ENCODE results near the gene TMEM235.

TMEM235 gene

DNA sequence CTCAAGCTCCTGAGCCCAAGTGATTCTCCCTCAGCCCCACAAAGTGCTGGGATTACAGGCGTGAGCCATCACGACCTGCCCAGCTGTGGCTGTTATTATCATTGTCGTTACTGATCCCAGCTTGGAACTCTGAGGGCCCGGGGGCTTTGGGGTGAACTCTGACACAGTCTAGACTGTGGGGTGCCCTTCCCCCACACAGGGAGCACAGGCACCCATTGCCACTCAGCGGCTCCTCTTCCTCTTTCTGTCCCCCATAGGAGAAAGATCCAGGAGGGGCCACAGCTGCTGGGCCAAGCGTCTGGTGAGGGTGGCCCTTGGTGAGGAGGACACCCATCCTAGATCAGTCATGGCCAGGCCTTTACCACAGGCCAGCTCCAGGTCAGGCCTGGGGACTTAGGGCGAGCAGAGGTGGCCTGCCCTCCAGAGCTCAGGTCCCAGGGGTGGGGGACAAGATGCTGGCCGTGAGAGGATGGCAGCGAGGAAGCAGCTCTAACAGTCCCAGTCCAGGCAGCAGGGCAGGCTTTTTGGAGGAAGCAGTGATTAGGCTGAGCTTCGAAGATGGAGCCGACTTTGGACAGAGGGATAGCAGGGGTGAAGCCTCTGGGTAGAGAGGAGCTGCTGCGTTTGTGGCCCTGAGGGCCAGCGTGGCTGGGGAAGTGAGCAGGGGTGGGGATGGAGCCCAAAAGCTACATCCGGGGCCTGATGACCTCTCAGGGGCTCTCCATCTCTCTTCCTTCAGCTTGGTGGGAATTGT lies 24.7 kb downstream of the TMEM235 start:
- DNase-seq: no peak

DNA sequence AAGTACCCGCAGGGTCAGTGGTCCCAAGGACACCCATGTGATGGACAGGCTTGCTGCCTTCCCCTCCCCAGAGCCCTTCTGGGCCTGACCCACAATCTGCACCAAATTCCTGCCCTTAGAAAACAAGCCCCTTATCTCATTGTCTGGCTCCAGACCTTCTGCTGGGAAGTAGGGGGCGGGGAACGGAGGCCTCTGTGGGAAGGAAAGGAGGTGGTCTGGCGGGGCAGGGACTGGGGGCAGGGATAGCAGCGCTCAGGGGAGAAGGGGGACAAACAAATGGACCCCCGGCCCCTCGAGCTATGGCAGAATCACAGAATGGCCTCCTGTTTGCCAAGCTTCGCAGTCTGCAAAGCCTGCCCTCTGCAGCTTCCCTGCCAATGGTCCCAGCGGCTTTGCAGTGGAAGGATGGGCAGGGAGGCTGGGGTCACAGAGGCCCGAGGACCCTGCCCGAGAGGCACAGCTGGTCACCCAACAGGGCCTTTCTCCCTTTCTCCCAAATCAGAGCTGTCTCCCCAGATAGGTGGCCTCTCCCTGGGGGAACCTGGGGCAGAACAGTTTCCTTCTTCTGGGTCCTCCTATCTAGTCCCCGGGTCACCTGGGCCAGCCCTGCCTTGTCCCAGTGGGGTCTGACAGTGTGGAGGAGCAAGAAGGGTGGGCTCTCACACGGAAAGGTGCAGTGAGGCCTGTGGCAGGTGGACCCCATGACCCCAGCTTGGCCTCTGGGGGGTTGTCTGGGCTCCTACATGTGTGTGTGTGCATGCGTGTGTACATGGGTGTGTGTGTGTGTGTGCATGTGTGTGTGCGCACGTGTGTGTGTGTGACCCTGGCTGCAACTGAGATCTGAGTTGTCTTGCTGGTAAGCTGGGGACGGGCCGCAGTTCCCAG lies 25.5 kb downstream of the TMEM235 start:
- DNase-seq: no peak

DNA sequence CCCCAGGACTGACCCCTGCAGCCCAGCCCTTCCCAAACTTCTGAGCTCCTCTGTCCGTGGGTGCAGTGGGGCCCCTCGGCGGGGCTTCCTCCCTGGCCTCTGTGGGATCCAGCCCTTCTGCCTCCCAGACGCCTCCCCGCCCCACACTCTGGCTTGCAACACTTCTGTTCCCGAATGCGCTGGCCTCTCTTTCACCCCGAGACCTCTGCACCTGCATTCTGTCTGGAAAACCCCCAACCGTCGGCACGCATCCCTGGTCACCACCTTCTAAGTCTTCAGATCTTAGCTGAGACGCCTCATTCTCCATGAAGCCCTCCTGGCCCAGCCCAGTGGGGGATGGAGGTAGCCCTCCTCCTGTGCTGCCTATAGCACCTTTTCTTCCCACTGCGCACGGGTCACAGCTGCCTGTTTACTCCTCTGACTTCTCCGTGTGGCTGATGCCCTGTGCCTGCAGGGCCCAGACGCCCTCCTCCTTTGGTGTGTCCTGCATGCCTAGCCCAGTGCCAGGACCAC lies 26.4 kb downstream of the TMEM235 start:
- DNase-seq: peak; percentile 32

DNA sequence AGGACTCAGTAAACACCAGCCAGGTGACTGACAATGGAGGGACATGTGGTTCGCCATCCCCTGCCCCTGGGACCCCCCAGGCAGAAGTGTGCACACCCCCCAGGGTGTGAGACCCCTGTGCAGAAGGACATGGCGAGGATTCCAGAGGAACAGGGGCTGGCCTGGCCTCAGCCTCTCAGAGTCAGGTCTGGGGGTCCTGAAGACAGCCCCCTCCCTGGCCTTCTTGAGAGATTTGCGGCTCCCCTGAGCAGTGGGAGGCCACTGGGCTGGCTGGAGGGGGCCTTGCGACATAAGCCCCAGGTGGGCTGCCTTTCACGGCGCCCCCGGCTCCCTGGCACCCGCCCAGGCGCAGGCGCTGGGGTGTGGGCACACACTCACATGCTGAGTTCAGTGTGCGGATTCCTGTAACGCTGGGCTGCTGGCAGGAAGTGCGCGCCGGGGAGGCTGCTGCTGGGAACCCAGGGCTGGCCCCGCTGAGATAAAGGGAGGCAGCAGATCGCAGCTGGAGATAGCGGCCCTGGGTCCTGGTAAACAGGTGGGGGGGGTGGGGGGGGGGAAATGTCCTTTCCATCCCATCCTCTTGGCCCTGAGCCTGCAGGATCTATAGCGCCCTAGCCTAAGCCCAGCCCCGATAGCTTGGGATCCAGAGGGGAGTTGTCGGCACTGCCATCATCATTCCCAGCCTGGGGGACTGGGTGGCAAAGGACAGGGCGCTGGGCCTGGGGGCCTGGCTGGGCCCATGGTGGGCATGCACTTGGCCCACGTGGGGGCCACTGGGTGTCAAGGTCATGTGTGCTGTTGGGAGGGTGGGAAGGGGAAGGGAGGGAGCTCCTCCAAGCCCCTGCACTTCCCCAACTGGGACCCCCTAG lies 27.1 kb downstream of the TMEM235 start:
- peak; percentile 66 for DNase-seq

DNA sequence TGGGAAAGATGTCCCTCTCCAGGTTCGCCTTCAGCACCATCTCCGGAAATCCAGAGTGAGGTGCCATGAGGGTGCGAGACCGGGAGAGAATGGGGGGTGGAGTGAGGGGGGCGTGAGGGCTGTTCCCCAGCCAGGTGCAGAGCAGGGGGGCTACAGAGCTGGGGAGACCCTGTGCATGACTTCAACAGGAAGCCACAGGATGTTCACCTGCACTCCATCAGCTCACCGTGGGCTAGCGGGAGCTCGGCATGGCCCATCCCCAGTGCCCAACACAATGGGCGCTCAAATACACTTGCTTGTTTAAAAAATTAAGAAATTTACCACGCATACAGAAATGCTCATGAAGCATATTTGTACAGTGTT lies 27.7 kb downstream of the TMEM235 start:
- DNase-seq: no peak

DNA sequence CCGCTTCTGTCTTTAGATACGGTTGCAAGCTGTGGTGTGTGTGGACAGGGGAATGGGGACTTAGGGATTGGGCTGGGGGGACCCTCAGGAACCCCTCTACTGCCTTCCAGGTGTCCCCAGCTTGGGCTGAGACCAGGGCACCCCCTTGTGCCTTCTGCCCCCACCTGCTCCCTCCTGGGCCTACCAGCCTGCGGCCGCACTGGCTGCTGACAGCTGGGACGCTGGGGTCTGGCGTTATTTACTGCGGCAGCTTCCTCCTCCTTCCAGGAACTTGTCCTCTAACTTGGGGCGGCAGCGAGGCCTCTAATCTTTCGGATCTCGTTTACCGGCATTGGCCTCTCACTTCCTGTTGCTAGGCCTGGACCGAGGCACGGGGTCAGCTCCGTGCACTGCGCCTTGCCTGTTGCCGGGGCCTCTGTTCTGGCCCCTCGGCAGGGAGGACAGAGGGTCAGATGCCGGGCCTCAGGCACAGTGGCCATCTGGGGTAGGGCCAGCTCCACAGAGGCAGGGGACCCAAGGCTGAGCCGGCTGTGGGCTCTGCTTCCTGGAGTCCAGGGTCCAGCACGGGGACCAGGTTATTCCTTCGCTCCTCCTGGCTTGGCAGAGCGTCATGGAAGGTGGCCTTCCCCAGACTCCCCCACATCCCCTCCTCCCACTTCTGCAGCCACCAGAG lies 31.8 kb downstream of the TMEM235 start:
- no peak for DNase-seq

DNA sequence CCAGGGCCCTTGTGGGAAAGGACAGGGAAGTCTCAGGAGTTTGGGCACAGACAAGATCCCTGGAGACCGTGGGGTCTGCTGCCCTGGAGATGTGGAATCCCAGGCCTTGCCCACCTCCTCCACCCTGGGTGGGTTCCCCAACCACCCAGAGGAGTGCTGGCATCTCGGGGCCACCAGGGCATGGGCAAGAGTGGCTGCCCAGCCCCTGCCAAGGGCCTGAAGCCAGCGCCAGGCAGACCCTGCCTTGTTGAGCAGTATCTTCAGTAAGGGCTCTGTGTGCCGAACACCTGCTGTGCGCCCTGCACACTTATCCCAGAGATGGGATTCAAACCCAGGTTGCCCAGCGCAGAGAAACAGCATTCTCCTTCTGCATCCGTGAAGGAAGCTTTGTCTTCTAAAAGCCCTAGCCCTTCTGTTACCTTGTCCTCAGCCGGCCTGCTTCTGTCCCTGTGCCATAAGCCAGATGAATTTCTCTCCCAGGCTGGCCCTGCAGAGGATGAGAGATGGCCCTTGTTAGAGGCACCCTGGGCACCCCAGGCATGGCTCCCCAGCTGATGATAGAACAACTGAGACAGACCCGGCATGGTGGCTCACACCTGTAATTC lies 32.4 kb downstream of the TMEM235 start:
- DNase-seq: no peak

DNA sequence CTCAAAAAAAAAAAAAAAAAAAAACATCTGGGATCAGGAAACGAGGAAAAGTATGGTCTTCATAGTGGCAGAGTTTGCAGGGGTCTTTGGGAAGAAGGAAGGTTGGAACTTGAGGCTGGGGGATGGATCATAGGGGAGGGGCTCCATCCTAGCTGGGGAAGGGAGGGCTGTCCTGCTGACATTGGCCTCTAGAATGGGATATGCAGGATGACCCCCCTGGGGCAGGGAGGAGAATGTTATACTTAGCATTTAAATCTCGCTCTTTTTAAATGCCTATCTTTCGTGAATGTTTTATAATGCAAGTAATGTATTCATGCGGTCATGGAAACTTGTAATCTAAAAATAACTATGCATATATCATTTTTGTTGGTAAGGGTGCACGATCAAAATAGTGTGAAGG lies 33.2 kb downstream of the TMEM235 start:
- no peak for DNase-seq

DNA sequence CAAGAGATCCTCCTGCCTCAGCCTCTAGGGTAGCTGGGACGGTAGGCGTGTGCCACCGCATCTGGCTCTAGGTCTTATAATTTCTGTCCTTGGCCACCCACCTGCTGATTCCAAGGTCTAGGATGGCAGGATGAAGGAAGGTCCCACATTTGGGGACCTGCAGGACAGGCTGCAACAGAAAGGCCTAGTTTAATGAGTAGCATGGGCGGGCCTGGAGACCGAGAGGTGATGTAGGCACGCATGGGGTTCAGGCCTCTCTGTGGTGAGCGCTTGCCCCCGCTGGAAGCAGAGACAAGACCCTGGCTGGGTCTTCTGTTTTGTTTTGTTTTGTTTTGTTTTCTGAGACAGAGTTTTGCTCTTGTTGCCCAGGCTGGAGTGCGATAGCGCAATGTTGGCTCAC lies 33.7 kb downstream of the TMEM235 start:
- no peak for DNase-seq

DNA sequence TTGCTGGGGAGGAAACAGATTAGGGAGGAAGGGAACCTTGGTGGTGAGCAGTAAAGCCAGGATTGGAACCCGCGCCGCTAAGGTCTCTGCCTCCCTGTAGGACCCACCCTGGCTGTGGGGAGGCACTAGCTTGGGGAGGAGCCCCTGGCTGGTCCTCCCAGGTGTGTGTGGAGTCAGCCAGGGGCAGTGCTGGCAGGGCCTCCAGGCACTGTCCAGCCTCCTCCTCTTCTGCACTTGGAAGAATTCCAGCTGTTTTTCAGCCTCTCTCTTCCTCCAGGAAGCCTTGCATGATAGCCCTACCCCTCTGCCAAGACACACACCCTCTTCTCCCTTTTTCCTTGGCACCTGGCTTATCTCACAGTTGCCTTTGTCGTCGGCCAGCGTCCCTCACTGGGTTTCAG lies 34.8 kb downstream of the TMEM235 start:
- no peak for DNase-seq

DNA sequence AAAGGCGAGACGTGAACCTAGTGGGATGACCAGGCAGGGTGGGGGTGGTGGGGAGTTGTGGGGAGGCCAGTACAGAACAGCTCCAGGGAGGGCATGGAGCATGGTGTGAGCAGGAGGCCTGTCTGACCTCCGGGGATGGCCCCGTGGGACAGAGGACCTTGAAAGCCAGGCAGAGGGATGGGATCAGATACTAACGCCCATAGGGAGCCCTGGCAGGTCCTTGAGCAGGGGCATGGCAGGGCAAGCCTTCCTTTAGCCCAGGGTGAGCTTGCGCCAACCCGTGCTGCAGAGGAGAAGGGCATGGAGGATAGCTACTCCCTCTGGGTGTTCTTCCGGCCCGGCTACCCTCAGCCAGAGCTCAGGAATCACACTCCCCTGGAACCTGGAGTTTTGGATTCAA lies 35.3 kb downstream of the TMEM235 start:
- DNase-seq: no peak

DNA sequence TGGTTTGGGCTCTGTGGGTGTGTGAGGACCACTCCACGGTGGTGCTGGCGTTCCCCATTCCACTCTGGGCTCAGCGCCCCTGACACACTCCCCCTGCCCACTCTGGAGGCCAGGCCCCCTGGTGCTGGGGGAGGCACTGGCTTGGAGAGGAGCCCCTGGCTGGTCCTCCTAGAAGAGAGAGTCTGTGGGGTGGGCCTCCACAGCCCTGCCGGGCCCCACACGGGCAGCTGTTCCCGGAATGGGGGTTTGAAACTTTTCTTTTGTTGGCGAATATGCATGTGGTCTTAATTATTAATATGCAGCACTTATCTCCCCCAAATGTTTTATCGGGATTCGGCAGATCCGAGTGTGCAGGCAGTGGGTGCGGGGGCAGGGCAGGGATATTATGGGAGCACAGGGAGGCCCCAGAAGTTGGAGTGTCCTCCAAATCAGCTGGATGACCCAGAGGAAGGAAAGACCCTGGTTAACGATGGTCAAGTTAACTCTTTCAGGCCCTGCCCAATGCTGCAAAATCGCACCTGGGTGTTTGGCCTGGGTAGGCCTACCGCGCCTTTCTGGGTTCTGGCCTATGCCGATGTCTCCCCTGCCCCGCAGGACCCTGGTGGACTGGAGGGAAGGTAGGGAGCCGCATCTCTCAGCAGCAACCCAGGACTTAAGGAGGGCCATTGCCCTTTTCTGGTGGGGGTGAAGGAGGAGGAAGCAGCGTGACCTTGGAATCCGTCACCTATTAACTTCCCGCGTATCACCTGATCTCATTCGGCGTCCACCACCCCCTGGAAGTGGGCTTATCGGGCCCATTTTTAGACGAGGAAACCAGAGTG lies 36.0 kb downstream of the TMEM235 start:
- DNase-seq: no peak

DNA sequence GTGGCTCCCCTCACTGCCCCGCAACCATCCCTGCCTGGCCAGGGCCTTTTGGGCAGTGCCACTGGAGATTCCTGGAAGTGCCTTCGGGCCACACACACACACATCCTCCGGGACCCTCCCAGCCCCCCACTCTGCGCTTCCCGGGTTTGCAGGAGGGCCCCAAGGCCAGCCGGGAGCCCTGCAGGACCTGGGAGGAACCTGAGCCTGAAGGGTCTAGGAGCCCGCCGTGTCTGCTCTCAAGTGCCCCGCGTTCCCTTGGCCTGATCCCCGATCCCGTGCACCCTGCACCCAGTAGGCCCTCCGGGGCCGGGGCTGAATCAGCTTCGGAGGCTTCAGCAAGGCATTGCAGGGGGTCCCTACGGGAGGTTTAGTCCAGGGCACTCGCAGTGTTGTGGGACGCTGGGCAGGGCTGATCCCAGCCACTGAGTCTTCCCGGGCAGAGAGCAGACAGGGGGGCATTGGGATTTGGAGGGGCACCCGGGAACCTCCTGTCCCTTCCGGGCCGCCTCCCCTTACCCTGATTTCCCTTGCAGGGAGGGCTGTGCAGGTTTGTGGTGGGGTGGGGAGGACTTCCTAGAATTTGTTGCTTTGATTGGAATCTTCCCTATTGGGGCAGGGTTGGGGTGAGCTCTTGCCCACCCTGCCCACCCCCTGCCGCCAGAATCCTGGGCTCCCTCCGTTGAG lies 36.9 kb downstream of the TMEM235 start:
- no peak for DNase-seq

DNA sequence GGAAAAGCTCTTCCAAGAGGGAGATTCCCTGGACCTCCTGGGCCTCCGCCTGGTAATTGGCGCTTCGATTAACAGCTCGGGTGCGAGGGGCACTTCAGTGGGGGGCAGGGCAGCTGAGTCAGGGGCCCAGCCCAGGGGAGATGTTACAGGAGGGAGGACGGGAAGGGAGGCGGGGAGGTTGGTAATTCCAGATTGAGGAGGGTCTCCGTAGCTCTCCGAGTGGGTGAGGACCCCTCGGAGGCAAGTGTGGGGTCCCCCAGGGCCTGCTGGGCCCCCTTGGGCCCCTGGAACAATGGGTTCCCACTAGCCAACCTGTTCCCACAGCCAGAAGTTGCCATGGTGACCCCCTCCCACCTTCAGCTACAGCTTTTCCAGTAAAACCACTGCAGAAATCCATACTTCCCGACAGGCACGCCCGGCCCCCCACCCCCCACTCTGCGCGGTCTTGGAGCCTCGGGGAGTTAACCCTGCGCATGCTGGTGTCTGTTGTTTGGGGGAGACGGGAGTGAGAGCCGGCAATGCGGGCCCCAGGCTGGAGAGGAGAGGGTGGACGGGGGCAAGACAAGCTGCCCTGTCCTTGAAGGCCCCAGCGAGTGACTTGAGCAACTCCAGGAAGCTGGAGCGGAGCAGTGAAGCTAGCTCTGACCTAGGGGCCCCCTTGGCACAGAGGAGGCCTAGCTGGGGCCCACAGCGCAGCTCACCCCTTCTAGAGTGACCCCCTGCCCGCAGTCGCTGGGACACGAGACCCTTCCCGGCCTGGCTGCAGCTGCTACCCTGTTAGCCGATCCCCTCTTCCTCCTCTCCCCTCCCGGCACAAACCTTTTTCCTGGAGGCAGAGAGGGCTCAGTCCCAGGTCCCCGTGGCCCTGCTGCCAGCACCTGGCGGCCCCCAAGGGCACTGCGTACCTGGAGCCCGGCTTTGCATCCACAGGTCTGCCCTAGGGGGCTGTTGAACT lies 37.8 kb downstream of the TMEM235 start:
- no peak for DNase-seq

DNA sequence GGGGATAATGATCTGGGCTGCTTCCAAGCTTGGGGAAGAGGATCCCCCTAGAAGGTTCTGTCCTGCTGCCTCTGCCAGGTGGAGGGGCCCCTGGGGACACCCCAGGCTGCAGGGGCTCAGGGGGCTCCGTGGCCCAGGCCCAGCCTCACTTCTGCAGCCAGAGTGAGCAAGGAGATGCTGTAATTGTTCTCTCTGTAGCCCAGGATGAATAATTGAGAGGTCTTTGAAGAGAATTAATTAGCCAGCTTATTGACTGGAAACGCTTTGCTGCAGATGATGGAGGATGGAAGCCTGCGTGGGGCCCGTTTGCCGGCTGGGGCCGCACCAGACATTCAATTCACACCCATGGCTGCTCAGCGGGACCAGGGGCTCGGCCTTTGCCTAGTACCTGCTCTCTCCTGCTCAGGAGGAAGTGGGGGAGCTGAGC lies 38.5 kb downstream of the TMEM235 start:
- no peak for DNase-seq

DNA sequence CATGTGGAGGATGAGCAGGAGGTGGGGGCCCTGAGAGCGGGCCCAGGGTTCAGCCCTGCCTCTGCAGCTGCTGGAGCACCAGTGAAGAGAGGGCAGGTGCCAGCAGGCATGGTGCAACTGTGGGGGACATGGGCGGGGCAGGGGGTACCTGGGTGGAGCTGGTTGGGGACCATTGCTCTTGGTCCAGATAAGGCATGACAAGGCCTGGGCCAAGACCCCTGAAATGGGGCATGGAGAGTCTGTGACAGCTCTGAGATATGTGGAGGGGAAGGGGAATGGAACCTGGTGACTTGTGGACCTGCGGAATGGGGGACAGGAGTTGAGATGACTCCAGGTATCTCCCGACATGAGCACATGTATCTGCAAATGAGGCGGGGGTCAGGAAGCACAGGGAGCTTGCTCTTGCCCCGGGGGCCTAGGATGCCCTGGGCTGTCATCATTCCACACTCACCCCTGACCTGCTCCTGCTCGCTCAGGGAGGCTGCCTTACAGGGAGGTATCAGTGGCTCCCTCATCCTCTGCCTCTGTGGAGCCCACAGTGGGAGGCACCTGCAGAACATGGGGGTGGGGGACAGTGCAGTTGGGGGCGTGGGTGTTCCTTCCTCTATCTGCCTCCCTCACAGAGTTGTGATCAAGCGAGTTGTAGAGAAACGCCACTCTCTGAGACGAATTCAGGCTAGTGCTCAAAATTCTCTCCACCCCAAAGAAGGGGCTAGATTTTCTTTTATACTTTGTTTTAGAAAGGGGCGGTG lies 40.2 kb downstream of the TMEM235 start:
- no peak for DNase-seq

DNA sequence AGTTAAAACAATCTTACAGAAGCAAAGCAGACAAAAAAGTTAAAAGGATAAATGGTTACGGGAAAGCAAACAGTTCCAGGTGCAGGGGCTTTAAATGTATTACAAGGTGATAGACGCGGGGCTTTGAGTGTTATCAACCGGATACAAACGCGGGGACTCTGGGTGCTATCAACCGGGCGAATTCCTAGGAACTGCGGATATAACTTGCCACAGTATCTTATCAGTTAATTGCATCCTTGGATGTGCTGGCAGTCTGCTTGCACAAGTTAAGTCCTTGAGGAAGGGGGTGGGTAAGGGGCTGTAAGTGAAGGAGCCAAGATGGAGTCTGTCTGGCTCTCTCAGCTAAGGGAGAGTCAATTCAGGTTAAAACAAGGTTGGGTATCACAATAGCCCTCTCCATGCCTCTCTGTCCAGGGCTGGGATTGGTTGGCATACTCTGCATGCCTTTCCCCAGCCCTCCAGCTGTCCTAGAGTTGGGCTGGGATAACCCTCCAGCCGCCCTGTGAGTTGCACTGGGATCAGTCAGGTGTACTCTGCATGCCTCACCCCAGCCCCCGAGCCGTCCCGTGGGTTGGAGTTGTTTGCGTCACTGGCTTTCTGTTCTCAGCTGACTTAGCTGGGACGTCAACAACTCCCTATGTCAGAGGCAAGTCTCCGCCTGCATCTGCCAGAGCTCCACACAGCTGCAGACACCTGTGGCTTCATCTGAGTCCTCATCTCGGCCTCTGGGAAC lies 40.9 kb downstream of the TMEM235 start:
- DNase-seq: peak; percentile 74

DNA sequence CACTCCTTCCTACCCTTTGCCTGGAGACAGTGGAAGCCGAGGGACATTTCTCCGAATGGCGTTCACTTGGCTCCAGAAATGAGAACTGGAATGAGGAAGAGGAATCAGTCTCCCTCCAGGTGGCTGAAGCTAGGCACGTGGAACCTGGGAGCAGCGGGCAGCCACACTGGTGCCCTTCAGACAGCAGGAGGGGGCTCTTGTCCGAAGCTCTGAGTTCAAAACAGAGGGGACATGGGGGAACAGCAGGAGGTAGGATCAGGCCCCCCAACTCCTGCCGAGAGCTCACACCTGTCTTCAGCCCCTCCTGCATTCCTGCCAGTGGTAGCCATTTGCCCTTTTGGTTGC lies 41.5 kb downstream of the TMEM235 start:
- DNase-seq: no peak
